Astrocyte of the spinal cord (primary cell): ENCODE measurements around the gene DMWD.

Experiments
- DNase-seq: peaks from one replicate; pipeline ENCODE4 v3.0.0; 2011; ENCODE audit warnings: low read depth, low spot score
- H3K4me3 ChIP-seq: 2 replicates; pipeline ENCODE4 v1.5.1; 2011; ENCODE audit warnings: low read depth, mild to moderate bottlenecking, low read length, moderate library complexity
- in situ Hi-C: cut with HindIII; loops from 2 replicates; pipeline ENCODE4 v1.10.0; 2017; ENCODE audit warnings: low sequenced_read_pairs
- TF ChIP-seq, protein P1 (sequence below): IDR thresholded peaks from 2 replicates; pipeline ENCODE4 v1.5.1; 2012; ENCODE audit warnings: low read depth, mild to moderate bottlenecking, low read length, inconsistent platforms

DMWD gene

DNA sequence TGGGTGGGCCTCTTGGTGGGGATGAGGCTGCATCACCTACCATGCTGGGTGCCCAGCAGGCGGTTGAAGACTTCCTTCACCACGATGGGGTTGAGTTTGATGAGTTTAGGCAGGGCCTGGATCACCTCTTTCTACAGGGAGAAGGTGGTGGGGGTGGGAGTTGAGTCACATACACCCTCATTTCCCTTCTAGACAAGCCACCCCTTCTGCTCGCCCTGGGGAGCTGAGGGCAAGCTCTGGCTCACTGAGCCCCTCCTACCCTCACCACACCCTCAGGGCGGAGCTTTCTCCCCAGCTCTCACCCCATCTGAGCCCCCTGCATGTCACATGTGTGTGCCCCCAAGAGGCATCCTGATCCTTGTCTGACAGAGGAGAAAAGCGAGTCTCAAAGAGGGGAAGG lies 30.1 kb upstream of the DMWD start:
- no peak for DNase-seq
- no peak overlapping the region for H3K4me3 ChIP-seq
- in situ Hi-C loops: no loop called here
- TF ChIP-seq, protein P1, sequence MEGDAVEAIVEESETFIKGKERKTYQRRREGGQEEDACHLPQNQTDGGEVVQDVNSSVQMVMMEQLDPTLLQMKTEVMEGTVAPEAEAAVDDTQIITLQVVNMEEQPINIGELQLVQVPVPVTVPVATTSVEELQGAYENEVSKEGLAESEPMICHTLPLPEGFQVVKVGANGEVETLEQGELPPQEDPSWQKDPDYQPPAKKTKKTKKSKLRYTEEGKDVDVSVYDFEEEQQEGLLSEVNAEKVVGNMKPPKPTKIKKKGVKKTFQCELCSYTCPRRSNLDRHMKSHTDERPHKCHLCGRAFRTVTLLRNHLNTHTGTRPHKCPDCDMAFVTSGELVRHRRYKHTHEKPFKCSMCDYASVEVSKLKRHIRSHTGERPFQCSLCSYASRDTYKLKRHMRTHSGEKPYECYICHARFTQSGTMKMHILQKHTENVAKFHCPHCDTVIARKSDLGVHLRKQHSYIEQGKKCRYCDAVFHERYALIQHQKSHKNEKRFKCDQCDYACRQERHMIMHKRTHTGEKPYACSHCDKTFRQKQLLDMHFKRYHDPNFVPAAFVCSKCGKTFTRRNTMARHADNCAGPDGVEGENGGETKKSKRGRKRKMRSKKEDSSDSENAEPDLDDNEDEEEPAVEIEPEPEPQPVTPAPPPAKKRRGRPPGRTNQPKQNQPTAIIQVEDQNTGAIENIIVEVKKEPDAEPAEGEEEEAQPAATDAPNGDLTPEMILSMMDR: no peak

- no peak for DNase-seq
- in situ Hi-C loops: no loop called here
- TF ChIP-seq, protein P1: no peak
- H3K4me3 ChIP-seq: no peak overlapping the region
These were observed 28.9 kb upstream of the DMWD start for GRCh38 chr19:45821570-45821969.

GRCh38 chr19:45821103-45821521 lies 28.5 kb upstream of the DMWD start:
- no peak for DNase-seq
- H3K4me3 ChIP-seq: no peak overlapping the region
- TF ChIP-seq, protein P1: no peak
- in situ Hi-C loops: no loop called here

DNA sequence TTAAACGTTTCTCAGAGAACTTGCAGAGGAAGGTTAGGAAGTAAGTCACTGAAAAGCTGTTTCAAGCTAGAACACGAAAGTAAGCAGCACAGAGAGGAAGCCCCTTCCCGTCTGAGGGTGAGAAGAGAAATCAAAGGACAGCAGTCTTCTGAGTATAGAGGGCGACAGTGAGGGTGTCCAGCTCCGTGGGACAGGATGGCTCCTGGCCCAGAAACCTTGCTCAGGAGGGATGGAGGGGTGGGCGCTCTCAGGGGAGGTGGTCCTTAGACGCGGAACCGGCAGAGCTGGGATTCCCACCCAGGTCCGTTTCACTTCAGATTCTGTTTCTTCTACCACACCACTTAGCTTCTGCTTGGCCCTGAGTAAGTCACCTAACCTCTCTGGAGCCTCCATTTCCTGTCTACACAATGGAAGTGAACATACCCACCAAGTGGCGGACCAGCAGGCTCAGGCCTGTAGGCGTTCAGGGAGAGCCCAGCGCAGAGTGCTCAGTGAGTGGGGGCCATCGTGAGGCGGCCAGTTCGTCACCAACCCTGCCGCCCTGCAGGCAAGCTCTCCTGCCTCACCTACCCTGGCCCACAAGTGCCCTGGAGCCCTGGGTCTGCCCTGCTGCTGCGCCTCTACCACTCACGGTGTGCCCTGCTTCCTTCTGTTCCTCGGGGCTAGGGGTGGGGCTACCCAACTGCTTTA lies 27.9 kb upstream of the DMWD start:
- TF ChIP-seq, protein P1: no peak
- H3K4me3 ChIP-seq: no peak overlapping the region
- in situ Hi-C loops: no loop called here
- no peak for DNase-seq

DNA sequence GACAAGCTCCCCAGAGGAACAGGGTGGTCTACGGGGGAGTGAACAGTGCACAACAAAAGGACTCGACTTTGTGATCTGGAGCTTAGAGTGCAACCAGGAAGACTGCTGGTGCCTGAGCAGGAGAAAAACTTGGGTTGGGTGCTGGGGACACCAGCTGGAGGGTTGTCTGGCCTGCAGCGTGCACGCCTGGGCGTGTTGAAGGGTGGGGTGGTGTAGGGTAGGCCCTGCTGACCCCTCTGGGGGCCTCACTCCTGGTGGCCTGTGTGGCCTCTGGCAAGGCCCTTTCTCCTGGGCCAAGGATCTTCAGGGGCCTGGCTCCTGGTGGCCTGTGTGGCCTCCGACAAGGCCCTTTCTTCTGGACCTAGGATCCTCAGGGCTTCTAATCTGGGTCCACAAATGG lies 27.1 kb upstream of the DMWD start:
- H3K4me3 ChIP-seq: no peak overlapping the region
- TF ChIP-seq, protein P1: no peak
- in situ Hi-C loops: no loop called here
- no peak for DNase-seq

- no peak overlapping the region for H3K4me3 ChIP-seq
- in situ Hi-C loops: no loop called here
- DNase-seq: no peak
- TF ChIP-seq, protein P1: no peak
These were observed 25.2 kb upstream of the DMWD start for GRCh38 chr19:45817725-45818301.
